Colonic mucosa (tissue), 4 donors: ENCODE measurements around the gene CTSA. TPM values are rescaled to one million over a fixed set of nuclear protein-coding genes. Genes with fewer than 3 reads are reported as not detected.

ENCODE experiments used
- DNase-seq: peaks from one replicate; pipeline ENCODE4 v3.0.0-alpha.2; 2020
- H3K27ac ChIP-seq: fragments of 200-600 bp; one replicate; pipeline ENCODE4 v1.8.0; 2021
- H3K27me3 ChIP-seq: fragments of 200-600 bp; one replicate; pipeline ENCODE4 v1.8.0; 2021
- H3K36me3 ChIP-seq: fragments of 200-600 bp; one replicate; pipeline ENCODE4 v1.8.0; 2021
- H3K4me1 ChIP-seq: fragments of 200-600 bp; one replicate; pipeline ENCODE4 v1.8.0; 2021; ENCODE audit warnings: mild to moderate bottlenecking
- H3K4me3 ChIP-seq: fragments of 200-600 bp; one replicate; pipeline ENCODE4 v1.8.0; 2021
- H3K9ac ChIP-seq, 2 donors: one replicate each; pipeline ENCODE4 v1.7.0; 2013; ENCODE audit warnings: control low read depth in 2 of 2, low read depth in 2 of 2, low read length in 2 of 2
- H3K9me3 ChIP-seq: fragments of 200-600 bp; one replicate; pipeline ENCODE4 v1.8.0; 2021
- CTCF ChIP-seq: fragments of 200-600 bp; IDR thresholded peaks from one replicate; pipeline ENCODE4 v1.8.0; 2022; ENCODE audit warnings: antibody characterized with exemption, mild to moderate bottlenecking
- intact Hi-C: fragments of 100-400 bp; cut with DNase I; formaldehyde crosslinking; loops from one replicate; pipeline ENCODE4 v1.14.1; 2022
- total RNA-seq, 2 donors: library from RNA; stranded (reverse); fragmentation: NEBNext Ultra II Directional in 1 of 2; extraction: Animal tissue kit (Norgen Biotek cat#: 25700) in 1 of 2; gene quantifications; one replicate each; pipeline ENCODE4 v1.2.1, GENCODE V29; 2021
- donor health status: healthy.
- donor health status: DM: no; HTN: no; CAD: no.
- donor health status: DM: no; HTN: no; CAD: no.

CTSA gene
- total RNA-seq, 2 donors from 2014 or later = 273 to 366 TPM

GRCh38 chr20:45947110-45947866 is 56.2 kb downstream of the CTSA start:
- Histone ChIP-seq H3K4me1 (no peaks in the 10 kb centered on the region), H3K9ac (no peak overlapping the region), H3K27me3 (no peaks in the 10 kb centered on the region), H3K4me3 (no peak overlapping the region), H3K27ac (no peak overlapping the region), H3K9me3 (no peaks in the 10 kb centered on the region), H3K36me3 (peaks cover 21% of the 10 kb centered on the region)
- intact Hi-C loops = no loop called here
- TF ChIP-seq CTCF = no peak
- DNase-seq = no peak

- Histone ChIP-seq H3K4me1 (no peaks in the 10 kb centered on the region), H3K27me3 (no peaks in the 10 kb centered on the region), H3K9ac (no peak overlapping the region), H3K9me3 (no peaks in the 10 kb centered on the region), H3K27ac (no peak overlapping the region), H3K36me3 (peaks cover 21% of the 10 kb centered on the region), H3K4me3 (no peak overlapping the region)
- no peak for DNase-seq
- TF ChIP-seq CTCF = no peak
- intact Hi-C loops = no loop called here
These were observed 57.2 kb downstream of the CTSA start for GRCh38 chr20:45948261-45948733.

Other genes with a start within 250 kb of the CTSA start
- not detected for gene WFDC11, start 221.1 kb upstream of the CTSA start, total RNA-seq
- not detected for gene WFDC13, start 189.3 kb upstream of the CTSA start, total RNA-seq
- gene WFDC10B, start 186.3 kb upstream of the CTSA start, total RNA-seq = not detected
- gene SPINT4, start 169.0 kb upstream of the CTSA start, total RNA-seq = not detected
- 10 to 100 TPM in 1 of 2 donors, 1 to 10 TPM in 1; 2.5 to 15.6 TPM for gene WFDC3, start 99.5 kb upstream of the CTSA start, total RNA-seq
- 10 to 100 TPM; 41.5 to 96.5 TPM for gene DNTTIP1, start 99.4 kb upstream of the CTSA start, total RNA-seq
- gene UBE2C, start 78.7 kb upstream of the CTSA start, total RNA-seq = 100 to 1,000 TPM in 1 of 2 donors, 10 to 100 TPM in 1; 23.7 to 117 TPM
- 1 to 10 TPM; 2.9 to 3.8 TPM for gene TNNC2, start 64.0 kb upstream of the CTSA start, total RNA-seq
- 10 to 100 TPM; 11.2 to 12.6 TPM for gene SNX21, start 57.5 kb upstream of the CTSA start, total RNA-seq
- 10 to 100 TPM; 49.8 to 58.5 TPM for gene ACOT8, start 33.9 kb upstream of the CTSA start, total RNA-seq
- gene ZSWIM3, start 33.7 kb upstream of the CTSA start, total RNA-seq = 1 to 10 TPM; 4.6 to 5.2 TPM
- gene ZSWIM1, start 10.1 kb upstream of the CTSA start, total RNA-seq = 10 to 100 TPM; 13.3 to 13.4 TPM
- gene SPATA25, start 3.7 kb upstream of the CTSA start, total RNA-seq = 1 to 10 TPM; 1.5 TPM
- 1 to 10 TPM; 3.5 to 4.0 TPM for gene NEURL2, start 127 bp upstream of the CTSA start, total RNA-seq
- gene PLTP, start 20.8 kb downstream of the CTSA start, total RNA-seq = 10 to 100 TPM; 17.4 to 36.2 TPM
- 10 to 100 TPM; 28.9 to 33.6 TPM for gene PCIF1, start 43.3 kb downstream of the CTSA start, total RNA-seq
- 10 to 100 TPM; 11.3 to 22.1 TPM for gene ZNF335, start 80.9 kb downstream of the CTSA start, total RNA-seq
- 1 to 10 TPM; 1.3 to 4.0 TPM for gene MMP9, start 117.6 kb downstream of the CTSA start, total RNA-seq
- gene SLC12A5, start 137.9 kb downstream of the CTSA start, total RNA-seq = under 1 TPM in 1 of 2 donors, not detected in 1; 0.96 TPM
- gene NCOA5, start 198.6 kb downstream of the CTSA start, total RNA-seq = 10 to 100 TPM; 20.4 to 32.1 TPM
- gene CD40, start 227.0 kb downstream of the CTSA start, total RNA-seq = 1 to 10 TPM; 2.8 to 4.4 TPM